Measurements from ENCODE around the gene VCPKMT.

VCPKMT gene

DNA sequence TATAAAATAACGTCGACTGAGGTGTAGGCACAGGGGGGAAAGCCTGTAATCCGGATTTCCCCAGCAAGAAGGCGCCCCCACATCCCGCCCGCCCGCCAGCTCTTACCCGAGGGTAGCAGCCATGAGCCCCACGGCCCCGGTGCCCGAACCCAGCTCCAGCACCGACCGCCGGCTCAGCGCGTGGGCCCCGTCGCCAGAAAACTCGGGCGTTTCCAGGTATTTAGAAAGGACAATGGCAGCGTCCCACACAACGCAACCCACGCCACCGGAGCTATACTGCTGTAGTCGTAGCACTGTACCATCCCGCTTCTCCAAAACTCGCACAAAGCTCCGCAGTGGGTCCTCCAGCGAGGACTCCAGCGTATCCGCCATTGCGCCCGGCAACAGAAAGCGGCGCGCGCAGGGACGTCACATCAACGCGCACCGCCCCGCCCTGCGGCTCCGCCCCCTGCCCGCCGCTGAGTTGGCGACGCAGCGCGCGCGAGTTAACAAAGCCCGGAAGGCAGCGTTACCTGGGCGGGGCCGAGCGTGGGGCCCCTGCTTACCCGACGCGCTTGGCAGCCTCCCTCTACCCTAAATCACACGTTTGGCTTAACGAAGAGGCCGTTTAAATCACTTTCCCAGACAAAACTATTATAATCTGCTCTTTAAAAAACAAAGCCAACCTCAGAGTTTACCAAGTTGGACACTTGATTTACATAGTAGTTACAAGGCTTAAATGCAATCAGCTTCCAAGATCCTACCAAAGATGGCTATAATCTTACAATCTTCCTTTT lies at the start of gene VCPKMT:
Gene VCPKMT, minus strand, starts transcription at position 392 of the 776 bp plus-strand sequence. Its CDS starts 20 bp downstream, at position 372.
- peak; percentile 94 for DNase-seq

DNA sequence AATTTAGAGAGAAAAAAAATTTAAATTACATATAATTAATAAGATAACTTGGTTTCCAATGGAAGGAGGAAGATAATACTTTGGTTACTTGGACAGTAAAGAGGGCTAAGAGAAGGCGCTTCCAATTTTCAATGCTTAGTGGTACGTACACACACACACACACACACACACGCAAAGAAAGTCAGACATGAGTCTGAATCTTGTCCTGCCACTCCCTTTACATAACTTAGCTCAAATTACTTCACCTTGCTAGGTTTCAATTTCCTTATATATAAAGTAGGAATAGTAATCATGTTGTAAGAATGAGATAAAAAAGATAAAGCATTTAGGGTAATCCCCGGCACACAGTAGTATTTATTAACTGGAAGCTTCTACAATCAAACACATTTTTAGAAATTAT lies 39.7 kb upstream of the VCPKMT start:
- DNase-seq, result no peak

DNA sequence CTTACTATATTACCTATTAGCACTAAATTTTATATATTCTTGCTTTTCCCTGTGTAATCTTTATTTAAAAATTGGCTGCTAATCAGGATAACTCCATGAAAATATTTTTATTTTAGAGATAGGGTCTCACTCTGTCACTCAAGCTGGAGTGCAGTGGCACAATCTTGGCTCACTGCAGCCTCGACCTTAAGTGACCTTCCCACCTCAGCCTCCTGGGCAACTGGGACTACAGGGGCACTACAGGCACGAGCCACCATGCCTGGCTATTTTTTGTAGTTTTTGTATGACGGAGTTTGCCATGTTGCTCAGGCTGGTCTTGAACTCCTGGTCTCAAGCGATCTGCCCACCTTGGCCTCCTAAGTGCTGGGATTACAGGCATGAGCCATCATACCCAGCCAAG lies 32.4 kb upstream of the VCPKMT start:
- DNase-seq, result no peak

GRCh38 chr14:50139192-50139591 lies 22.8 kb upstream of the VCPKMT start:
- DNase-seq, result no peak

DNA sequence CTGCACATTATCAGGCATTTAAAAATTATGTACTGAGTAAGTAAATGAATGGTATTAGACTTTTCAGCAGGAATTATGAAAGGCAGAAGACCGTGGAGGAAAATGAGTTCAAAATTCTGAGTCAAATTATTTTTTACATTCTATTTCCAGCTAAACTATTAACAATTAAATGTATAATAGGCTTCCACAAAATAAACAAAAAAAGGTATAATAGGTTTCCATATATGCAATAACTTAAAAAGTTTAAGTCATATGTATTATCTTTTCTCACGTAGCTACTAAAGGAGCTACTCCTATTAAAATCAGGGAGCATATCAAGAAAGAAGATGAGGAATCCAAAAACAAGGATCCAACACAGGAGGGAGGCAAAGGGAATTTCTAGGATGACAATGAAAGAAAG lies 11.4 kb upstream of the VCPKMT start:
- DNase-seq, result no peak

GRCh38 chr14:50123062-50123461 lies 6.7 kb upstream of the VCPKMT start:
- DNase-seq, result no peak

- no peak for DNase-seq
These were observed 5.9 kb upstream of the VCPKMT start for GRCh38 chr14:50122291-50122690.

GRCh38 chr14:50121486-50121885 lies 5.1 kb upstream of the VCPKMT start:
- DNase-seq, result no peak

DNA sequence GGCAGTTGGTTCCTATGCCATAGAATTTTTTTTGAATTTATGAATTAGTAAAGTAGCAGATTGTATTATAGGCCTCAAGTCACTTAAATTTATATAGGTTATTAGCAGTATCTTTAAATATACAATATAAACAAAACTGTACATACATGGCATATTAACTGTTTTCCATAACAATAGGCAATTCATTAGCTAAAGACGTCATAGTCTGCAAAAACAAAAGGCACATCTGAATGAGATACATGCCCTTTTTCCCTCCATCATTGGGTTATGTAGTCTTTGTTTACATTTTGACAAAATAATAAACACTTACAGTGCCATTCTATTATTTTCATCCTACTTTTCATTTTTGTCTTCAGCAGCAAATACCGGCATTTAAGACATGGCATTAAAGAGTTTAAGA lies 1.1 kb upstream of the VCPKMT start:
- no peak for DNase-seq

DNA sequence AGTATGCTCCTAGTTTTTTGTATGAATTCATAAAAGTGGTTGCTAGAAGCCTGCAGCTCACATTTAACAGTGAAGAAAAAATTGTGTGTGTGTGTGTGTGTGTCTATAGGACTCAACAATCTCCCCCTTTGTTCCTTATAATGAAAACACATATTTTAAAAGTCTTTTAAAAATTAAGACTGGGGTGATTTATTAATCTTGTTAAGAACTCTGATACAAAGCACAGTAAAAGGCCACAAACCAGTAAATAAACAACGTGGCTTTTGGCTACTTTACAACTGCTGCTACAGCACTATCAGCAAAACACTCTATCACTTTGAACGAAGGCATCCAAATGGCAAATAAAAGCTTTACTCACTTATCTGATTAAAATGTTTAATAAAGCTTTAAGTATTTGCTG lies 594 bp upstream of the VCPKMT start:
- DNase-seq, result peak; percentile 44

DNA sequence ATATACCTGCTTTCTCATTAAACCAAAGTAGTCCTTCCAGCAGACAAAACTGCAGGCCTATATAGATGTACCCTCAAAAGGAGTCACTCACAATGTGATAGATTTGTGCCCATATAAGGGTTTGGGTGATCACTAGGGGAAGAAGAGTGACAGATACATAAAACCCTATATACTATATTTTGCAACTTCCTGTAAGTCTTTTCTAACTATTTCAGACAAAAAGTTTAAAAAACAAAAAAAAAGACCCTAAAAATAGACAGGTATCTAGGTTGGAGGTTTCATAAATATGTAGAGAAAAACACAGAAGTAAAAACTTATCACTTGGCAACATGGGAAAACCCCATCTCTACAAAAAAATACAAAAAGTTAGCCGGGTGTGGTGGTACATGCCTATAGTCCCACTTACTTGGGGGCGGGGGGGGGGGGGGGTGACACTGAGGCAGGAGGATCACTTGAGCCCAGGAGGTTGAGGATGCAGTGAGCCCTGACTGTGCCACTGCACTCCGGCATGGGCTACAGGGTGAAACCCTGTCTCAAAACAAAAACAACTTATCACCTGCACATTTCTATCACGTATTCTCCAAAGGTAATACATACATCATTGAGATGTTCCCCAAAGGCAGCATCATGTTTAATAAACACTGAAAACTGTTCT lies 2.9 kb downstream of the VCPKMT start:
- no peak for DNase-seq

GRCh38 chr14:50110323-50111037 lies 5.9 kb downstream of the VCPKMT start:
- no peak for DNase-seq

- DNase-seq, result no peak
These were observed 7.0 kb downstream of the VCPKMT start for GRCh38 chr14:50109342-50109741.

- no peak for DNase-seq
These were observed 8.5 kb downstream of the VCPKMT start for GRCh38 chr14:50107850-50108249.

GRCh38 chr14:50106178-50106577 lies 10.2 kb downstream of the VCPKMT start:
- no peak for DNase-seq

GRCh38 chr14:50103558-50103957 lies 12.8 kb downstream of the VCPKMT start:
- DNase-seq, result no peak

- no peak for DNase-seq
These were observed 15.0 kb downstream of the VCPKMT start for GRCh38 chr14:50101417-50101816.

DNA sequence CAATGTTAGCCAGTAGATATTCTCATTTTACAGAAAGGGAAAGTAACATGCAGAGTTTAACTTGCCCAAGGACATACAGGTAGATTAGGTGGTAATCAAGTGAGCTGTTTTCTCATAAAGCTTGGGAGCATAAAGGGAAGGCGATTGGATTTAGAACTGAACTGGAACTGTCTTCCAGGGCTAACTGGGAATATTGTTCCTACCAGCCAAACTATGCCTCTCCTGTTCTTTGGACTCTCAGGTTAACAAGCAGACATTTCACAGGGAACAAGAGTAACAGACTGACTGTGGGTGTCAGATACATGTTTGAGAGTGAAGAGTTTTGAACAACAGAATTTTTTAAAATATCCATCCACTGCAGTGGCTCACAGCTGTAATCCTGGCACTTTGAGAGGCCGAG lies 15.6 kb downstream of the VCPKMT start:
- no peak for DNase-seq

DNA sequence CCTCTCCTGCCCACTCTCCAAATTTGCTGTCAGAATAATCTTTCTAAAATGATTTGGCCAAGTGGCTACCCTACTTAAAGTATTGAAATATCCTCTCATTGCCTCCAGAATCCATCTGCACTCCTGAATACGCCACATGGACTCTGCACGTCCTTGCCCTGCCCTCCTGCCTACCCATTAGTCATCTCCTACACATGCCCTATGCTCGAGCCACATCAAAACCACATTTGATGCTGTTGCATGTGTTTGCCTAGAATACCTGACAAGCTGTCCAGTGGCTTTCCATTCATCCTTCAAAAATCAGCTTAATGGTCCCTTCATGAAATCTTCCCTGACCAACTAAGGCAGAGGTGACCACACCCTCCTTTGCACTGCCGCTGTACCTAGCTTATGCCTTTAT lies 17.0 kb downstream of the VCPKMT start:
- no peak for DNase-seq

- DNase-seq, result peak; percentile 26
These were observed 20.5 kb downstream of the VCPKMT start for GRCh38 chr14:50095895-50096294.

DNA sequence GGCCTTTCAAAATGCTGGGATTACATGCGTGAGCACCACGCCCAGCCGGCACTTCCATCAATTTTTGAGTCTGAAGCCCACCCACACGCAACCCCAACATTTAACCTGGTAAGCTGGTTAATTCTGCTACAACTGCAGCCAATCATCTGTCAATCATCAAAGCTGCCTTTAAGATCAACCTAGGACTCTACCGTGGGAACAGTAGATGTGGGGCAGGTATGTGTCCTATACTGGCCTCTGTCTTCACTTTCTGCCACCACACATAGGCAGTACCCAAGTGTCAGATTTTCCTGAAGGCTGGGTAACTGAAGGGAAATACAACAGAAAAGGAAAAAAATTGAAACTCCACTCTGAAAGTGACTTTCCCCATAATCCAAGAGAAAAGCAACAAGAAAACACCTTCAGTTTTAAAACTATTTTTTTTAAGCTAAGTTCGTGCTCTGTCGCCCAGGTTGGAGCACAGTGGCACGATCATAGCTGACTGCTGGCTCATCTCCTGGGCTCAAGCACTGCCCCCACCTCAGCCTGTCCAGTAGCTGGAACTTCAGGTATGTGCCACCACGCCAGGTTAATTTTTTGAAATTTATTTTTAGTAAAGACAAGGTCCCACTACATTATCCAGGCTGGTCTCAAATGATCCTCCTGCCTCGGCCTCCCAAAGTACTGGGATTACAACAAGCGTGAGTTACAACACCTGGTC lies 22.2 kb downstream of the VCPKMT start:
- no peak for DNase-seq

DNA sequence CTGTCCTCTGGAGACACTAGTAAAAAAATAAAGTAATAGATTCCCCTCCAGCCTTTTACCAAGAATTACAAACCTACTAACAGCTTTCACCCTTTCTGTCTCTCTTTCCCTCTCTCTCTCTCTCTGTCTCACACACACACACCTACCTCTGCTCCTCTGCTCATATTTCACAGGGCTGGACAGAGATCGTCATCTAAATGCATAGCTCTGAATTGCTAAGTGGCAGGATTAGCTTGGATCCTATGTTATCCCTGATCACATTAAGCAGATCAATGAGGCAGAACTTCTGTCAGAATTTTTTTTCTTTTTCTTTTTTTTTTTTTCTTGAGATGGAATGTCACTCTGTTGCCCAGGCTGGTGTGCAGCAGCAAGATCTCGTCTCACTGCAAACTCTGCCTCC lies 22.9 kb downstream of the VCPKMT start:
- DNase-seq, result no peak

DNA sequence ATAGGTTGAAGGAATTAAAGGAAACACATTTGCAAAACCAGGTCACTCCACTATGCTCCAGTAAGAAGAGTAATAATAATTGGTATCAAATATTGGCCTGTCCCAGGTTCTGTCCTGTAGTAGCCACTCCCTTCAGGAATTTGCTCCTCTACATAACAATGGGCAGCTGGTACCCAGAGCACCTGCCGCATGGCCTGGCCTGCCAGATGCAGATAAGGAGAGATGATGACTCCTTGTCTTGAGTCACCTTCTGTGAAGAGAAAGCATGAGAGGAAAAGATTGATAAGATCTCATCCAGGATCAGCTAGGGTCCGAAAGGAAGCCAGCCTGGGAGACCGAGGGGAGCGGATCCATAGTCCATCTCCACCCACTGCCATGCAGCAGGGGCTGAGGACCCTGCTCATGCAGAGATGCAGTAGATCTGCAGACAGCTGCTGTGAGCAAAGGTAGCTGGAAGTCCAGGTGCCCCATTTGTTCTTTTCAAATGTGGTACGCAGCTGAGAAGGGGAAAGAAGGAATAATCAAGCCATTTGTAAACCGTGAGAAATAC lies 24.3 kb downstream of the VCPKMT start:
- DNase-seq, result no peak

All from OCI-M1 (cell line).